ENCODE data around the gene ATXN1.

ATXN1 gene

GRCh38 chr6:16696496-16696895 lies 64.8 kb downstream of the ATXN1 start:
- DNase-seq = no peak

DNA sequence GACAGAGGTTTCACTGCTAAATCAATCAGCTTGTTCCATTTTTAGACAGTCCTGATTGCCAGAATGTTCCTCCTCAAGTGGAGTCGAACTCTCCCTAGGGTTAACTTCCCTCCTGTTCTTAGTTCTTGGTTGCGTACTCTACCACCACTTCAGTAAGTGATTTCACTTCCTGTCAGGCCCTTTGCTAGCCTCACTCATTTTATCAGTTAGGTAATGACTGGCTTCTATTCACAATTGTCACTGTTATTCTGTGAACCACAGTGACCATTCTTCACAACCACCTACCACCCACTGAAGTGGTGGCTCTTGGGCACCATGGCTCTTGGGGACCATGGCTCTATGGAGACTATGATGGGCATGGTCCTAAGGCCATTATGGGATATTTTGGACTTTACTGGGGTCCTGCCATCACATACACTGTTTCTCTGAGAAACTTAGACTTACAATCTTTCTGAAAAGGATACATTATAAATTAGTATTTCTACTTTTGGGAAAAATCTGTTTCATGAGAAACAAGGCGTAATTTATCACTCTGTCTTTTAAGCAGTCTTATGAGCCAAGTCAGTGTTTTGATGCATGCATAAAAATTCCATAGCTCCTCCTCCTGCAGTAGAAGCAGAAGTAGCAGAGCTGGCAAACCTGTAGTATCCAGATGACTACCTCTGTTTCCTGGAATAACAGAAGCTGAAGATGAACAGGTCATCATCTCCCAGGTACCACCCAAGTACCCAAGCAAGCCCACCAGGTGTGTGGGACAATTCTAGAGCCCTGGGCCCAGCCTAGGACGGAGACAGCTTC lies 66.3 kb downstream of the ATXN1 start:
- DNase-seq = no peak

GRCh38 chr6:16691324-16691723 lies 69.9 kb downstream of the ATXN1 start:
- no peak for DNase-seq

- peak; percentile 51 for DNase-seq
Measured at GRCh38 chr6:16690608-16691142, 70.6 kb downstream of the ATXN1 start.

DNA sequence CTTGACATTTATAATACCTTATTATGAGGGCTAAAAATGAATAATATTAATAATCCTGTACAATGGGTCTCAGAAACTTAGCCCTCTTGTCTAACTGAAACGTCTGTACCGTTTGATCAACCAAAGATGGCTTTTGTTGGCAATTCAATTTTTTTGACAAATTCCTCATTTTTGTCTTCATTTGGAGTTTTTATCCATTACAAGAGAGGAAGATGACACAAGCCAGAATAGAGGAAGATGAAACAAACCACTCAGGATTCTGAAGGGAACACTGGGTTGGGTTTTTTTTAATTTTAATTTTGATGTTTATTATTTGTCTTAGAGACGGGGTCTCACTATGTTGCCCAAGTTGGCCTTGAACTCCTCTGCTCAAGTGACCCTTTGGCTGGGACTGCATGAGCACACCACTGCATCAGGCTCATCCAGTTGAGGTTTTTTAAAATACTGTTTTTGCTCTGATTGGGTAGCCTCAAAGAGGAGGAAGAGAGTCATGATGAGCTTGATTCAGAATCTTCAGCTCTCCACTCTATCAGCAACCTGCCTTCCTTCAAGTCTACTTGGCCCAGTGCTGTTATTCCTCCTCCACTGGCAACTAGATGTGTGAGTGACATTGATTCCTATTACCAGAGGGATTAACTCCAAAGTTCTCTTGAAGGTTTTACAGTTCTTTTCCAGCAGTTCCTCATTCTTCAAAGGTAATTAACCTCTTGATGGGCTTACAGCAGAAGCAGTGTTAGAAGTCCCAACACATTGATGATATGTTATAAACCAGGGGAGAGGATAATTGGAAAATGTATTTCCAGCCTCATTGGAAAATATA lies 71.3 kb downstream of the ATXN1 start:
- no peak for DNase-seq

- DNase-seq = peak; percentile 93
Measured at GRCh38 chr6:16688984-16689636, 72.2 kb downstream of the ATXN1 start.

GRCh38 chr6:16688436-16688835 lies 72.8 kb downstream of the ATXN1 start:
- DNase-seq = no peak

- no peak for DNase-seq
Measured at GRCh38 chr6:16687045-16687444, 74.2 kb downstream of the ATXN1 start.

GRCh38 chr6:16684896-16685554 lies 76.2 kb downstream of the ATXN1 start:
- peak; percentile 67 for DNase-seq

DNA sequence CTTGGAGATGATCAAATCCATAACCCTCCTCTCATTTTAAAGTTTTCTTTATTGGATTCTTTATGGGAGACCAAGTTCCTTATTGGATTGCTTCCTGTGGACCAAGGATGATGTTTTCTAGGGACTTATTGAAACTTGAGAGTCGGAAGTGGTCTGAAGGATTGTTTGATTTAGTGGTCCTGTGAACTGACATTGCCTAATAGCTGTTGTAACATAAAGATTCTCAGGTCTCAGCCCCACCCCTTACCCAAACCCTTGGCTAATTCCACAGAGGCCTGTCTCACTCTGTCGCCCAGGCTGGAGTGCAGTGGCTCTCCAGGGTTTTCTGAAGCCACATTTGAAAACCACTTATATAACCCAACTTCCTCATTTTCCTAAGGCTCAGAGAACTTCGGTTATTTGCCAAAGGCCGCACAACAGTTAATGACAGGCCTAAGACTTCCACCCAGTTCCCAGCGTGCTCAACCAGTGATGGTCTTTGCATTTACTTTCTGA lies 77.0 kb downstream of the ATXN1 start:
- no peak for DNase-seq

GRCh38 chr6:16683641-16684194 lies 77.5 kb downstream of the ATXN1 start:
- DNase-seq = peak; percentile 77

- DNase-seq = peak; percentile 90
Measured at GRCh38 chr6:16681260-16681873, 79.9 kb downstream of the ATXN1 start.

GRCh38 chr6:16679050-16679449 lies 82.2 kb downstream of the ATXN1 start:
- no peak for DNase-seq

- no peak for DNase-seq
Measured at GRCh38 chr6:16677458-16677857, 83.8 kb downstream of the ATXN1 start.

GRCh38 chr6:16676978-16677377 lies 84.3 kb downstream of the ATXN1 start:
- no peak for DNase-seq

GRCh38 chr6:16676376-16676775 lies 84.9 kb downstream of the ATXN1 start:
- no peak for DNase-seq

DNA sequence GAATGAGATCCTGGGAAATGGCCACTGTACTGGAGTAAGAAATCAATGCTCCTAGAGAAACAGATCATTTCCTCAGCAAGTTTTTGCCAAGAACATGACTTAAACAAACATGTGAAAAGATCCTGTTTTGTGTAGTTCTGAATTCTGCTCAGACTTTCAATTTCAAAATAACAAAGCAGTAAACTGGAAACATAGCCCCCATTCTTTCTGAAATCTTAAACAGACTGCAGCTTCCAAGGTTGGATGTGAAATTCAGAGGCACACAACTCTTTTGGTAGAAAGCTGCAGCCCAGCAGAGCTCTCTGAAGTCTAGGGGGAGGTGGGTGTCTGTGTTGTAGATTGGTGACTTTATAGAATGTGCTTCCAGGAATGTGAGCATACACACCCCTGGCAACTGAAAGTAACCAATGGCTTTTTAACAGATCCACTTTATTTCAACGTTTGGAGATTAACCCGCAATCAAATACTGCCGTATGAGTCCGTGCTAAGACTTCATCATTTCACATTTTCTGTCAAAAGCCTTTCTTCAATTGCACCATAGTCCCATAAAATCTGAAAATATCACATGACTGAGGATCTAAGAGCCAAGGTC lies 86.4 kb downstream of the ATXN1 start:
- DNase-seq = peak; percentile 72

DNA sequence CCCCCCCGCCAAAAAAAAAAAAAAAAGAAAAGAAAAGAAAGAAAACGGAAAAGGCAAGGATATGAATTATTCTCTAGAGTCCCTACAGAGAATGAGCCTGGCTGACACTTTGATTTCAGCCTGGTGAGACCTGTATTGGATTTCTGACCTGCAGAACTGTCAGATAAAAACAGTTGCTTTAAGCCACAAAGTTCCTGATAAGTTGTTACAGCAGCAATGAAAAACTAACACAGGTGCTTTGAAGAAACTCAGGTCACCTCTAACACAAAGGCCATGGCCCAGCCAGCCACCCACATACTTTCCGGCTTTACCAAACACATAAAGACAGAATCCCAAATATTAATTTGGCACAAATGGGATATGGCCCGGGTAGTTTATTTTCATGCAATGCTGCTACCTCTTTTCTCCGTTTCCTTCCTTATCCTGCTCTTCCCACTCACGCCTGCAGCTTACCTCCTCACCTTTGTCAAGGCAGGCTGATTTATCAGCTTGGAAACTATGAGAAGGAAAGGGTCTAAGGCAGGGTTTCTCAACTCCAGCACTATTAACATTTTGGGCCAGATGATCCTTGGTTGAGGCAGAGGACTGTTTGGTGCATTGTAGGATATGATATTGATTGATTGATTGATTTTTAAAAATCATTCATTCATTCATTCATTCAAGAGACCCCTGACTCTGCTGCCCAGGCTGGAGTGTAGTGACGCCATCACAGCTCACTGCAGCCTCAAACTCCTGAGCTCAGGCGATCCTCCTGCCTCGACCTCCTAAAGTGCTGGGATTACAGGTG lies 88.1 kb downstream of the ATXN1 start:
- no peak for DNase-seq

GRCh38 chr6:16671302-16672289 lies 89.7 kb downstream of the ATXN1 start:
- DNase-seq = no peak
